ENCODE data around the gene GAREM1.

- TF ChIP-seq CTCF (IDR thresholded peaks at IDR 0.05; ENCODE audit: insufficient read depth, low read depth, low read length), result no peak
- no peak for TF ChIP-seq EZH2 (IDR thresholded peaks at IDR 0.05; ENCODE audit: insufficient read depth, low read length)
Measured at GRCh38 chr18:32317651-32318050, 153.0 kb downstream of the GAREM1 start.

All from astrocyte (in vitro differentiated cells and primary cell).